ENCODE data around the gene RAB1A. TPM values are rescaled to one million over a fixed set of nuclear protein-coding genes. Genes with fewer than 3 reads are reported as not detected.
"Not testable (repeated sequence)": the region's sequence is repeated elsewhere in the genome, so short reads cannot be mapped to it uniquely, and the experiment has no call there.

RAB1A gene
- total RNA-seq, 6 experiments from 2014 or later: 204 to 230 (median 222) TPM

DNA sequence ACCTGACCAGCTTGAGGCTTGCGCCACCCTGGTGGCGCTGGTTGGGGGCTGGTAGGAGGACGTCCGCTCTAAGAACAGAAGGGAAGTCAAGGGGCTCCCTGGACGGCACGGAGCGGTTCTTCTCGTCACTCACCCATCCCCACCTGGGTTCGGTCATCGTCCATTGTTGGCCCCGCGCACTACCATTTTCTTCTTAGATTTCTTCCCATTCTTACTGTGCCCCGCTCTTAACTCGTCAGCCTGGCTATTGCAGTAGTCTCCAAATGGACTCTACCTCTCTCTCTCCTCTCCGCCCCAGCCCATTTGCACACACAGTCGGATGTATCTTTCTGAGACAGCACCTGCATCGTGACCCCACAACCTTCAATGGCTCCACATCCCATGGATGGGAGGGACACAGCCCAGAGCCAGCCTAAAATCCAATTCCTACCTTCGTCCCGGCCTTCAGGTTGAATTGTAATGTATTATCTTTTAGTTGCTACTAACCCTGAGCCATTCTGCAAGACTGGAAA is 814 bp upstream of the RAB1A start:
- peak overlapping the region; percentile 99 for H3K27ac Mint-ChIP-seq
- DNase-seq: no peak
- peaks cover 20% of the 10 kb centered on the region for H3K36me3 Mint-ChIP-seq (ENCODE audit: low read depth)
- peaks cover 5% of the 10 kb centered on the region for H3K27me3 Mint-ChIP-seq (ENCODE audit: insufficient read depth)
- H3K4me1 Mint-ChIP-seq (ENCODE audit: low read depth): peaks cover 33% of the 10 kb centered on the region
- TF ChIP-seq, protein P1, sequence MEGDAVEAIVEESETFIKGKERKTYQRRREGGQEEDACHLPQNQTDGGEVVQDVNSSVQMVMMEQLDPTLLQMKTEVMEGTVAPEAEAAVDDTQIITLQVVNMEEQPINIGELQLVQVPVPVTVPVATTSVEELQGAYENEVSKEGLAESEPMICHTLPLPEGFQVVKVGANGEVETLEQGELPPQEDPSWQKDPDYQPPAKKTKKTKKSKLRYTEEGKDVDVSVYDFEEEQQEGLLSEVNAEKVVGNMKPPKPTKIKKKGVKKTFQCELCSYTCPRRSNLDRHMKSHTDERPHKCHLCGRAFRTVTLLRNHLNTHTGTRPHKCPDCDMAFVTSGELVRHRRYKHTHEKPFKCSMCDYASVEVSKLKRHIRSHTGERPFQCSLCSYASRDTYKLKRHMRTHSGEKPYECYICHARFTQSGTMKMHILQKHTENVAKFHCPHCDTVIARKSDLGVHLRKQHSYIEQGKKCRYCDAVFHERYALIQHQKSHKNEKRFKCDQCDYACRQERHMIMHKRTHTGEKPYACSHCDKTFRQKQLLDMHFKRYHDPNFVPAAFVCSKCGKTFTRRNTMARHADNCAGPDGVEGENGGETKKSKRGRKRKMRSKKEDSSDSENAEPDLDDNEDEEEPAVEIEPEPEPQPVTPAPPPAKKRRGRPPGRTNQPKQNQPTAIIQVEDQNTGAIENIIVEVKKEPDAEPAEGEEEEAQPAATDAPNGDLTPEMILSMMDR (IDR thresholded peaks at IDR 0.05): no peak
- no peaks in the 10 kb centered on the region for H3K9me3 Mint-ChIP-seq
- H3K4me3 Mint-ChIP-seq: peak overlapping the region; percentile 99

DNA sequence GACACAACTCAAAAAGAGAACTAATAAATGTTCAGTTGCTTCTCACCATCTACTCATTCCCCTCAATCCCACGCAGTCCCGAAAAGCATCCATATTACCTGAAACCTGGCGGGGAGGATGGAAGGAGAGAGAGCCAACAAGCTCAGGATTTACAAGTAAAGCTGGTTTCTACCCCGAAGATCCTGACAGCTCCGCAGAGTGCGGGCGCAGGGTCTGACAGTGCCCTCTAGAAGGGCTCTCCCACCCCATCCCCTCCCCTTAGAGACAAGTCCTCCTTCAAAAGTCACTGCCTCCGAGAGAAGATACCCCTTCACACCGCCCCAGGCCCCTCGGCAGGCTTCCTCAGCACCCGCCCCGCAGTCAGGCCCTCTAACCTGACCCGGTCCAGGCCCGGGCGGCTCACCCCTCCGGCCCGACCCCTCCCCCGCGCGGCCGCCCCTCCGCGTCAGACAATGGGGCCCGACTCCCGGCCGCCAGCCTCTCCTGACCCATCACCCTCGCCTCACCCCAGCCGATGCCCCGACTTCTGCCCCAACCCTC is 550 bp downstream of the RAB1A start:
- H3K27ac Mint-ChIP-seq: peak overlapping the region; percentile 99
- peaks cover 20% of the 10 kb centered on the region for H3K36me3 Mint-ChIP-seq (ENCODE audit: low read depth)
- H3K27me3 Mint-ChIP-seq (ENCODE audit: insufficient read depth): peaks cover 5% of the 10 kb centered on the region
- peaks cover 44% of the 10 kb centered on the region for H3K4me1 Mint-ChIP-seq (ENCODE audit: low read depth)
- DNase-seq: no peak
- no peaks in the 10 kb centered on the region for H3K9me3 Mint-ChIP-seq
- TF ChIP-seq, protein P1 (IDR thresholded peaks at IDR 0.05): no peak
- H3K4me3 Mint-ChIP-seq: peak overlapping the region; percentile 99

DNA sequence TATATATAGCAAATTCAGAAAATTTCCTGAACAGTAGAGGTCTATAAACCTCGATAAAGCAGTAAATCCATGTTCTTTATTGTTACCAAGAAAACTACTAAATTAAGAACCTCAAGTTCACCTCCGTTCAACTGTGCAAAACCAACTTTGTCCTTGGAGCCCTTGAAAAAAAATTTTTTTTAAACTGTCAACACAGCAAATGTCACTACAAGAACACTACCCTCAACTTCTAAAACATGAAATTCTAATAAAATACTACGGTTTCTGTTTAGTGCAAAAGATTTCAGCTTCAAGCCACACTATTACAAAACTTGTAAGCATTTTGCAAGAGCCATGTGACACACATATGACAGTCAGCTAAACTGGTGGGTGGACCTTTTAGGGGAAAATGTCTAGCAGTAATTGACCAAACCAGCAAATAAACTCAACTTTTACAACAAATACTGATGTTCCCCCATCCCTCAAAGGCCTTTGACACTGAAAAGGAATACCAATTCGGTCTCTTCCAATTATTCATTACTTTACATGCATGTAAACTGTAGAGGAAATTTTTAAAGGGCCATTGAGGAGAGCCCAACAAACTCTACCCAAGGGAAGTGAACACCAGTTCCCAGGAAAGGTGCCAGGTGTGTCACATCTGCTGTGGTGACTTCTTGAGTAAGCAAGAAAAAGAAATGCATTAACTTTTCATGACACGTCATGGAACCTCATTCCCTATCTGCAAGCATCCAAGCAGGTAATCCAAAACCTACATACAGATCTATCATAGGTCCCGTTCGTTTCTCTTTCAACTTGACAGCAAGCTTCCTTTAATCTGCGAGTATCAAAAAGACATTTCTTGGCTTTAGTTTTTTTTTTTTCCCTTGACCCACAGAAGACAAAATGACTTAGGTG is 1.4 kb downstream of the RAB1A start:
- DNase-seq: peak; percentile 19
- peak overlapping the region; percentile 99 for H3K4me3 Mint-ChIP-seq

DNA sequence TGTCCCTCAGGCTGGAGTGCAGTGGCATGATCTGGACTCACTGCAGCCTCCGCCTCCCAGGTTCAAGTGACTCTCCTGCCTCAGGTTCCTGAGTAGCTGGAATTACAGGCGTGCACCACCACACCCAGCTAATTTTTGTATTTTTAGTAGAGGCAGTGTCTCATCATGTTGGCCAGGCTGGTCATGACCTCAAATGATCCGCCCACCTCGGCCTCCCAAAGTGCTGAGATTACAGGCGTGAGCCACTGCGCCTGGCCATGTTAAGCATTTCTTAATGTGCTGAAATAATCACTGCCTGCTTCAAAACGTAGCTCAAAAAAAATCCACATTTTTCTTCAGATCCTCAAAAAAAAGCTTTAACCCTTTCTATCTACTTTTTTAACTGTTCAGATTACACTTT is 4.4 kb downstream of the RAB1A start:
- not testable (repeated sequence) for H3K27ac Mint-ChIP-seq; DNase-seq; H3K9me3 Mint-ChIP-seq; H3K27me3 Mint-ChIP-seq (ENCODE audit: insufficient read depth)
- H3K36me3 Mint-ChIP-seq (ENCODE audit: low read depth): peaks cover 20% of the 10 kb centered on the region
- H3K4me3 Mint-ChIP-seq: peak overlapping the region; percentile 43; the same call in 1 of the 2 replicates
- H3K4me1 Mint-ChIP-seq (ENCODE audit: low read depth): peaks cover 39% of the 10 kb centered on the region

More for the DNA sequence above, 1.4 kb downstream of the RAB1A start:
- TF ChIP-seq, protein P1 (IDR thresholded peaks at IDR 0.05): no peak
- peaks cover 5% of the 10 kb centered on the region for H3K27me3 Mint-ChIP-seq (ENCODE audit: insufficient read depth)
- no peaks in the 10 kb centered on the region for H3K9me3 Mint-ChIP-seq
- peak overlapping the region; percentile 99 for H3K27ac Mint-ChIP-seq
- peaks cover 20% of the 10 kb centered on the region for H3K36me3 Mint-ChIP-seq (ENCODE audit: low read depth)
- H3K4me1 Mint-ChIP-seq (ENCODE audit: low read depth): peaks cover 44% of the 10 kb centered on the region

DNA sequence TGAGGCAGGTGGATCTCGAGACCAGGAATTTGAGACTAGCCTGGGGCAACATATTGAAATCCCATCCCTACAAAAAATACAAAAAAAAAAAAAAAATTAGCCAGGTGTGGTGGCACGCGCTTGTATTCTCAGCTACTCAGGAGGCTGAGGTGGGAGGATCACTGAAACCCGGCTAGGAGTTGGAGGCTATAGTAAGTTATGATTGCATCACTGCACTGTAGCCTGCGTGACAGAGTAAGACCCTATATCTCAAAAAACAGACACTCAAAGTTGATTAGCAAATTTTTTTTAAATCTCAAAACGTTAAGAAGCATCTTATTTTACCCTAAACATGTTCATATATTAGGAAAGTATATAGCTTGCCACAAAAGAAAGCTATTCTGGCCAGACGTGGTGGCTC is 7.6 kb downstream of the RAB1A start:
- Mint-ChIP-seq H3K27ac (no peak overlapping the region), H3K9me3 (no peaks in the 10 kb centered on the region), H3K27me3 (ENCODE audit: insufficient read depth) (no peaks in the 10 kb centered on the region; the same call in 1 of the 2 replicates), H3K4me1 (ENCODE audit: low read depth) (peaks cover 39% of the 10 kb centered on the region), H3K4me3 (no peak overlapping the region), H3K36me3 (ENCODE audit: low read depth) (no peaks in the 10 kb centered on the region)
- DNase-seq: no peak
- TF ChIP-seq, protein P1 (IDR thresholded peaks at IDR 0.05): no peak
